Stimulated activated CD8-positive, alpha-beta memory T cell treated with anti-CD3 and anti-CD28 coated beads, Interleukin-7, amount 100 ng/mL, for 1 hour (primary cell): Measurements from ENCODE around the gene IFNK.
"Not testable (repeated sequence)": the region's sequence is repeated elsewhere in the genome, so short reads cannot be mapped to it uniquely, and the experiment has no call there.

ENCODE experiments used
- DNase-seq, 2 donors: peaks; one replicate each; pipeline ENCODE4 v3.0.0-alpha.2; 2020; ENCODE audit warnings: low read depth in 2 of 2

IFNK gene

DNA sequence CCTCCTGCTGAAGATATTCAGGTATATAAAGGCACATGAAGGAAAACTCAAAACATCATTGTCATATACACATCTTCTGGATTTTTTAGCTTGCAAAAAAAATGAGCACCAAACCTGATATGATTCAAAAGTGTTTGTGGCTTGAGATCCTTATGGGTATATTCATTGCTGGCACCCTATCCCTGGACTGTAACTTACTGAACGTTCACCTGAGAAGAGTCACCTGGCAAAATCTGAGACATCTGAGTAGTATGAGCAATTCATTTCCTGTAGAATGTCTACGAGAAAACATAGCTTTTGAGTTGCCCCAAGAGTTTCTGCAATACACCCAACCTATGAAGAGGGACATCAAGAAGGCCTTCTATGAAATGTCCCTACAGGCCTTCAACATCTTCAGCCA, at the start of gene IFNK:
IFNK (plus strand) TSS at position 55 of the 400 bp plus-strand sequence; CDS start at position 102, 47 bp downstream.
- no peak for DNase-seq

DNA sequence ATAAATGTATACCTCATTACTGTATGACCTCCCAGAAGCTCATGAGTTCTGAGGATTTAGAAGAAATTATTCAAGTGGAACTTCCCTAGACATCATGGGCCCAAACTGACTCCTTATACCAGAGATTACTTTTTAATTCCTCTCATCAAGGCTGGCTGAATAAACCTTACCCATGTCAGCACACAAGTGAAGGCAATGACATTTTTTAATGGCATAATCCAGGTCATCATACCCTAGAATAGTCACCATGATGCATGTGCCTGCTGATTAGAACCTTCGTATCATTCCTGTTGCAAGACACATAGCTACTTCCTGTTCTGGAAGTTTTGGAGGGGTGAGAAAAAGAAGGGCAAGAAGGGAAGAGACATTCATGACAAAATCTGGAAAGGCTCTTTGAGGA, 49.8 kb upstream of the IFNK start:
- DNase-seq = no peak

DNA sequence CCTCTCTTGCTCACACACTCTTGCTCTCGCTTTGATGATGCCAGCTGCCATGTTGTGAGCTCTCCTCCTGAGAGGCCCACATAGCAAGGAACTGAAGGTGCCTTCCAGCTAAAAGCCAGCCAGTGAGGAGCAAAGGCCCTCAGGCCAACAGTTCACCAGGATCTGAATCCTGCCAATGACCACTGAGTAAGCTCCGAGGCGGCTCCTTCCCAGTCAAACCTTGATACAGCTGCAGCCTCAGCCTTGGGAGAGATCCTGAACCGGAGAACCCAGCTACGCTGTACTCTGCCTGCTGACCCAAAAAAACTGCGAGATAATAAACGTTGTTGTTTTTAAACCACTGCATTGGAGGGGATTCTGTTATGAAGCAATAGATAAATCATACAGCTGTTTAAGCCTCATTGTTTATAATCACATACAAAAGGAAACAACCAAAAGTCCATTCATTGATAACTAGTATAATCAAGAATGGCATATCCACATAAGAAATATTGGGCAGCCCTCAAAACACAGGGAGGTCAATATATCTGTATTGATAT, 49.0 kb upstream of the IFNK start:
- DNase-seq = no peak

- no peak for DNase-seq
Observed at GRCh38 chr9:27476870-27477515, 47.1 kb upstream of the IFNK start.

DNA sequence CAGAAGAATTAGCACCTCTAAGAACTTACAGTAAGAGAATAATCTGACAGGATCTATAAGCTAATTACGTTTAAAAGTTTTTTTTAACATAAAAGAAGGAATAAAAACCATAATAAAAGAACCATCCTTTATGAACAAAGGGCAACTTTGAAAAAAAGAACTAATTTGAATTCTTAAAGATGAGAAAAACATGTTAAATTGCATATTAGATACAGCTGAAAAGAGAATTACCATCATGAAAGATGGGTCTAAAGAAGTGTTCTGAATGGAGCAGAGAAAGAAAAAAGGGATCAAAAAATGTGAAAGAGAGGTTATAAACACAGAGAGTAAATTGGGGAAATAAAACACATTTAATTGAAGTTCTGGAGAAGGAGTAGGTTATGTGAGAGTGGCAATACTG, 45.8 kb upstream of the IFNK start:
- no peak for DNase-seq

DNA sequence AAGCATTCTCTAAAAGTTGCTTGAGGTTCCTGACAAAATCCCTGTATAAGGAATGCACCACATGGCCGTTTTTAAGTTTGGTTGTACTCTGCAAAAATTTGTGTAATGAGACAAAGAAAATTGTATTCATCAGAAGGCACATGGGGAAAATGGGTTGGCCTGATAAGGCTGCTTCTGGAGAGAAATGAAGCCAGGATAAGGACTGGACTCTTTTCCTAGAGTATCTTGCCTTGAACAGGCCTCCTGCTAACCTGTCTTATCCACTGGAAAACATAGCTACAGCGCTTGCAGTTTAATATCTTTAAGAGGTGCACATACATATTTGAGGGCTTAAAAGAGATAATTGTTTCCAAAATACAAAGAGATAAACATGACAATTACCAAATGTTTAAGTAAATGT, 41.4 kb upstream of the IFNK start:
- no peak for DNase-seq

GRCh38 chr9:27483576-27483975, 40.5 kb upstream of the IFNK start:
- no peak for DNase-seq

- no peak for DNase-seq
Observed at GRCh38 chr9:27485158-27485557, 38.9 kb upstream of the IFNK start.

DNA sequence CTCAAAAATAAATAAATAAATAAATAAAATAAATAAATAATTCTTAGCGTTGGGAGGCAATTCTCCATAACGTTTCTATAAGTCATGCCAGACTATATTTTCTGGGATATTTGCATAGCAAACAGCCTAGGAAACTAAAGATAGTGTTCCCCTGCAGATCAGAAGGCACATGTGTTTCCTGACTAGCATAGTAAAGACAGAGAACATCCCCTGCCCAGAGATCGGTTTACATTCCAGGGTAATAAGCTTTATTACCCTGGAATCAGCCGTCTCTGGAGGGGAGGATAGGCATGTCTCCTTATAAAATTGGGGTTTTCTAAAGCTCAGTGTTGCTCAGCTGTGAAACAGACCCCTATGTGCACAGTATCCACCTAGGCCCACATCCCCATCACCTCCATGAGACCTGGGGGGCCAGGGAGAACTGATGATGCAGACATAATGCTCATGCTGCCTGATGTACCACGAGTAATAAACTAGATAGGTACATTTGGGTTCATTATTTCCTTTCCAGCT, 36.9 kb upstream of the IFNK start:
- no peak for DNase-seq

DNA sequence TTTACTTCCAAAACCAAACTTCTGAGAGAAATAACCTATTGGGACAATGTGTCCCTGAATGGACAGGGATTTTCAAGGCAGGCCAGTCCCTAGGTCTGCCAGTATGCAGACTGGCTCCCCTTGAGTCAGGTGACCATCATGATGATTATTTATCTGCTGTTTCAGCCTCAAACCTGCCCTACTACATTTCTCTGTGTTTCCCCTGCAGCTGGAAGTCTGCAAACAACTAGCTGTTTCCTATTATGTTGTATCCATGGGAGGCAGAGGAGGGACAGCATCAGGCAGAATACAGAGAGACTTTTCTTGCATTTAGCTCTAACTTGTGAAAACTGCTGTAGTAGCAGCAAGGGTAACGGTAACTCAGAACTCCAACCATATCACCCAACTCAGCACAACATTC, 36.2 kb upstream of the IFNK start:
- no peak for DNase-seq

GRCh38 chr9:27489087-27489876, 34.8 kb upstream of the IFNK start:
- DNase-seq = no peak

GRCh38 chr9:27491154-27491553, 32.9 kb upstream of the IFNK start:
- DNase-seq = no peak

DNA sequence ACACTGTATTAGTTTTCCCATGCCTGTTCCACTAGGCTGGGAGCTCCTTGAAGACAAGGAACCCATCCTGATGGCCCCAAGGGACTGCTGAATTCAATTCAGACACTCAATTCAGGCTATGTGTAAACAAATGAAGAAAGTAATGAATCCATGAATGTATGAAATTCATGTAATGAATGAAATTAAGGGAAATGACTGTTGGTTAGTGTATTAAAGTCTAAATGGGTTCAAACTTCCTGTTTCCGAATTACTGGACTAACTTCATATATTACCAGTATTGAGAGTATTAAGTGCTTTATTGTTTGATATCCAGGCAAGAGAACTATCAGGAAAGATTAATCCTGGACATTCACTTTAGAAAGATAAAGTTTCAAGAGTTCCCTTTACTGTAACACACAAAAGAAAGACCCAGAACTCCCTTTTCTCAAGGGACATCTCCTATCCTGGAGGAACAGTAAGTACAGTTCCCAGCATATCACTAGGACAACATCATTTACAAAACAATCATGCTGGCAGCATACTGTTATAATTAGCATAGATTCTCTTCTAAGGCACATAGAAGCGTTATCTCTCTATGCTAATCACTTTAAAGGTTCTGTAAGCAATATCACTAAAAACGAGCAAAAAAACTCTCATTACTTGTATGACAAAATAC, 28.5 kb upstream of the IFNK start:
- DNase-seq = no peak

GRCh38 chr9:27496135-27496504, 28.0 kb upstream of the IFNK start:
- DNase-seq = no peak

DNA sequence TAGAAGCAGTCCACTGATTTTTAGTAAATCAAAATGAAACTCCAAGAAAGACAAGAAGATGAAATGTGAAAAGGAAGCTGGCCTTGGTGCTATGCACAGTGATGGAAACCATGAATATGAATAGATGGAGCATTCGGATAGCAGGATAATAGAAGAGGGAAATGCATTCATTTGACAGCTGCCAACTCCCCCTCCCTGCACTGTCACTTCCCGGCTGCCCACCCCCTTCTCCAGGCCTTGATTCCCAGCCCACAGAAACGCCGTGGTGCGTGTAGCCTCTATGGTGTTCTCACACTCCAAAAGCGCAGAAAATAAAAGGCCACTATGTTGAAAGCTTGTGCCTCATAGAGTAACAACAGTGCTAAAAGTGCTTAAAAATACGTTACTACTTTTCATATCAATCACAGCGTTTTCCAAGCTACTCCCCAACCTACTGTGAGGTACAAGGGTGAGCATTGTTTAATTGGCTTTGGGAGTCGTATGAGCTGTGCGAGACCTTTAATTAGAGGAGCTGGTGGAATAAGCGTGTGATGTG, 26.1 kb upstream of the IFNK start:
- no peak for DNase-seq

GRCh38 chr9:27499451-27499850, 24.6 kb upstream of the IFNK start:
- no peak for DNase-seq

GRCh38 chr9:27500902-27501301, 23.2 kb upstream of the IFNK start:
- not testable (repeated sequence) for DNase-seq

GRCh38 chr9:27503623-27504022, 20.5 kb upstream of the IFNK start:
- DNase-seq = no peak

DNA sequence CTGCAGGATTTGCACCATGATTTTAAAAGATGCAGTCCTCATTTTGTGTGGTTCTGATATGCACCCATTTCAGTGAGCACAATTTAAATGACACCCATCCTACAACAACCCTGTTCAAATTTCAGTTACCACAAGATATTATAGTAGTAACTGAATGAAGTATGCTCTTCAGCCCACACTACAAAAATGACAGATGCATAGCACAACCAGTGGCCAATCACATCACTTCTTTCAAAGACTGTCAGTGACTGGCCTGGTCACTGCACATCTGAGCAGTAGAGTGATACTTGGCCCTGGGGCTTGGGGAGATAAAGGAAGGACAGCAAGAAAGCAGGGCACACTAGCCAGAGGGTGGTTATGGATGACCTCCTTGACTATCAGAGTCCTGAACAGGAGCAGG, 19.8 kb upstream of the IFNK start:
- DNase-seq = no peak

GRCh38 chr9:27505744-27506161, 18.3 kb upstream of the IFNK start:
- DNase-seq = no peak

DNA sequence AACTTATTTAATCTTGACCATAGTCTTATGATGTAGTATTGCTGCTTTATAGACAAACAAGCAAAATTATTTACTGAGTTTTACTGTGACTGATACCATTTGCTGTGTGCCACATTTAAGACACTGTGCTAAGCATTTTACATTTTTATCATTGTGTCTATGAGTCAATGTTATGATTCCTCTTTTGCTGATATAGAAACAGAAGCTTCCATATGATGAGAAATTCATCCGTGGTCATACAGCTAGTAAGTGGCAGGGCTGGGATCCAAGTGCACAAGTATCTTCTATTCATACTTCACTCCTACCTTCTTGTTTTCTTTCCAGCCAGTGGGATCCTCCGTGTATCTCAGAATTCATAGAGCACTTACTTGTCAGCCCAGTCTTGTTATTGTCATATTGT, 17.1 kb upstream of the IFNK start:
- no peak for DNase-seq

GRCh38 chr9:27510780-27511179, 13.3 kb upstream of the IFNK start:
- no peak for DNase-seq
